ENCODE results near the gene CD34.
"Not testable (repeated sequence)": the region's sequence is repeated elsewhere in the genome, so short reads cannot be mapped to it uniquely, and the experiment has no call there.

The CD34 gene

DNA sequence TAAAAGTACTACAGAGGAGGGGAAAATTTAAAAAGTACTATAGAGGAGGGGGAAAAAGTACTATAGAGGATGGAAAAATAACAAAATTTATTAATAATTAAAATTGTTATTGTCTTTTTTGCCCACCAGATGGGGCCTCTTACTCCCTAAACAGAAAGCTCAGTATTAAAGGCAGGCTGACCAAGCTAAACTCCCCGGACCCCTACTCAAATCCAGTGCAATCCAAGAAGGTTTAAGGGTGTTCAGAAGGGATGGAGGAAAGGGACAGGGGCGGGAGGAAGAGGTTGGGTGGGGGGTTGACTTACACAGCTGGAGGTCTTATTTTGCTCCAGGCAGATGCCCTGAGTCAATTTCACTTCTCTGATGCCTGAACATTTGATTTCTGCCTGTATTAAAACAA is 13.7 kb downstream of the CD34 start:
- no peak for DNase-seq

DNA sequence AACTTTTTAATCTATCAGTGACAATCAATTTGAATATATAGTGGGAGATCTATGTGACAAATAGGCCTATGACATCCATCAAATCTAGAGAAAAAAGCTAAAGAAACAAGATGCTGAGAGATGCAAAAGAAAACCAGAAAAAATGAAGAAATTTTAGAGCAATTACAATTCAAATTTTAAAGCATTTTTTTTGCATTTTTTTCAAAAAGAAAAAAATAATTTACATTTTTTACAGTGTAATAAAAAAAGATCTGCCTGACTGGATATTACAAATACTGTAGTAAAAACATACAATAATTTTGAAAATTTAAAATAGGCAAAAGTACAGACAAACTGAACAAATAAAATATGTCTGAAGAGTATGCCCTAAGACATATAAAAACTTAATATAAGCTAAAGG is 14.4 kb downstream of the CD34 start:
- no peak for DNase-seq

DNA sequence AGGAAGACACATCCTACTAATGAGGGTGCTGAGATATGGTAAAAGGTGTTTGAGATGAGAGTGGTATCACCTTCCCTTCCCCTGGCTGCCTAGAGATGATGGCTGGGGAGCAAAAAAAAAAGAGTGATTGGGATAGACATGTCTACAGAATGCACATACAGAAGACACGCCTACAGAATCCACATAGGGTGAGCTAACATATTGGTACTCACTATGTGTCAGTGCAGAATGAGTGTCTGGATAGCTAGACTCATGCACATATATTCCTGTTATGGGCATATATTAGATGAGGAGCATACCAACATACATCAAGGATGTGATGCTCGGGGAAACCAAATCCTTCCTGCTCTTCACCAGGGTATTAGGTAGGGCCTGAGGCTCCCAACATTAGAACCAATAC is 16.2 kb downstream of the CD34 start:
- no peak for DNase-seq

DNA sequence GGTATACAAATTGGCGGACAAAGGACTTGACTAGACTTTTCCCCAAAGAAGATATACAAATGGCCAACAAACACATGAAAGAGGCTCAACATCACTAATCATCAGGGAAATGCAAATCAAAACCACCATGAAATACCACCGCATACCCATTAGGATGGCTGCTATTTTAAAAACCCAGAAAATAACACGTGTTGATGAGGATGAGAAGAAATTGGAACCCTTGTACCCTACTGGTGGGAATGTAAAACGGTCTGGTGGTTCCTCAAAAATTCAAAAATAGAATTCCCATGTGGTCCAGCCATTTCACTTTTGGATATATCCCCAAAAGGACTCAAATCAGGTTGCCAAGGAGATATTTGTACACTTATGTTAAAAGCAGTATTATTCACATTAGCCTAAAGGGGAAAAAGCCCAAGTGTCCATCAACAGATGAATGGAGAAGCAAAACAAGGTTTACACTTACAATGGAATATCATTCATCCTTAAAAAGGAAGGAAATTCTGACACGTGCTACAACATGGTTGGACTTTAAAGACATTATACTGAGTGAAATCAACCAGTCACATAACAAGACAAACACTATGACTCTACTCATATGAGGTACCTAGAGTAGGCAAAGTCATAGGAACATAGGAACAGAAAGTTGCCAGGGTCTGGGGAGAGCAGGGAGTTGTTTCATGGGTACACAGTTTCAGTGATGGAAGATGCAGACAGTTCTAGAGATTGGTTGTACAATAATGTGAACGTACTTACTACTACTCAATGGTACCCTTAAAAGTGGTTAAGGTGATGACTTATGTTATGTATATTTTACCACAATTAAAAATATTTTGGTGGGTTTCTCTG is 17.0 kb downstream of the CD34 start:
- no peak for DNase-seq

DNA sequence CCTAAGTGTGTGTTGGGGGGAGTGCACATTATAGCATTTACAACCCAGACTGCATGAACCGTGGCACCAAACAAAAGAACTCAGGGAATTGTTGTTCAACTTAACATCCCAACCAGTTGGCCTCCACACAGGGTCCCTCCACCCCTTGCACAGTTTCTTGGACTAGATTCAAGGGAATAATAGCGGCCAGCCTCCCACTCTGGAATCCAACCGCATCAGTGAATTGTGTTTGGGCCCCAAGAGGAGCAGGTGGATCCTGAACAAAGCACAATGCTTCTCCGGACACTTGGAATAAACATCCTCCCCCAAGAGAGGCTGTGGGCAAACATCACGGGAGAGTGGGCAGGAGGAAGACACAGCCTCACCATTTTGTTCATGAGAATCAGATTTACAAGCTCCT is 18.2 kb downstream of the CD34 start:
- DNase-seq, result no peak

DNA sequence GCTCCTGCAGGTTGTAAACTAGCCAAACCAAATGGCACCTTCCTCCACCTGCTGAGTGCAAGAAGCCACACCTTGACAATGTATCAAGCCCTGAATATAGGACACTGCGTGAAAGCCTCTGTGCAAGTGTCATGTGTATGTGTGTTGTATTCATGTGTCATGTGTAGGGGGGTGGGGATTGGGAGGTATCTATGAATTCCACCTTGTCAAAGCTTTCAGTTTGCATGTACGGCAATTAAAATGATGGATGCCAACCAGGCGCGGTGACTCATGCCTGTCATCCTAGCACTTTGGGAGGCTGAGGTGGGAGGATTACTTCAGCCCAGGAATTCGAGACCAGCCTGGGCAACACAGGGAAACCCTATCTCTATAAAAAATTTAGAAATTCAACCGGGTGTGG is 19.8 kb downstream of the CD34 start:
- no peak for DNase-seq

DNA sequence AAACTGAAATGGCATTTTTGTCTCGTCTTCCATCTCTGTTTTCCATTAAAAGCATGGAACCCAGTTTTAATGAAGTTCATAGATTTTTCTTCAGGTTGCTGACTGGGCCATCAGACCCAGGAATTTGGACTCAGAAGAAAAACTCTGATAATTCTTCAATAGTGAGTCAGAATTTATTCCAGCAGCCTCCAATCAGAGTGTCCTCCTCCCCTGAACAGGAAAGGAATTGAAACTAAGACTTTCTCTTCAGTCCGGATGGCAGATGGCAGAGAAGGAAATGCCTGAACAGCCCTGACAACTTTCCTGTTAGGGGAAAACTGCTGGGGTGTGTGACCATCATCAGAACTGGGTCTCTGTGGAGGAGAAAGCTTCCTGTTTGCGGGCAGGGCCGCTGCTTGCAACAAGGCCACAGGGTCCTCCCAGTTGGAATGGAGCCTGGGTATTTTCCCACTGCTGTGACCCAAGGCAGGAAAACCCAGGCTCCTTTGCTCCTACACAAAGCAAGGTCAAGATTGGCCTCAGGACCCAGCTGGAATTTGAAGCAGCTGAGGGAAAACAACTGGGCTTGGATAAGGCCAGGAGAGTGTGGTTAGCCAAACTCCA is 20.7 kb downstream of the CD34 start:
- DNase-seq, result peak; percentile 83

DNA sequence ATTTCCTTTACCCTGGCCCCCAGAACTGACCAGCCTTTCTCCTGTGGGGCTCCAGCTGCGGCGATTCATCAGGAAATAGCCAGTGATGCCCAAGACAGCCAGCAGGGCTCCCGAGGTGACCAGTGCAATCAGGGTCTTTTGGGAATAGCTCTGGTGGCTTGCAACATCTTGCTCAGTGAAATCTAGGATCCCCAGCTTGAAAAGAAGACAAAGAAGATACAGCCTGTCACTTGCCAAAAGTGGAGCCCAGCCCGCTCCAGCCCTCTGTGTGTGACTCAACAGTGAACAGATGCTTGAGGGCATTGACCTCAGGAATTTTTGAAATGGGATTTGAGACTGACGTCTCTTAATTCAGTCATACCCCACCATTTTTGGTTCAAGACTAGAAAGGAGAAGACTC is 22.3 kb downstream of the CD34 start:
- DNase-seq, result no peak

DNA sequence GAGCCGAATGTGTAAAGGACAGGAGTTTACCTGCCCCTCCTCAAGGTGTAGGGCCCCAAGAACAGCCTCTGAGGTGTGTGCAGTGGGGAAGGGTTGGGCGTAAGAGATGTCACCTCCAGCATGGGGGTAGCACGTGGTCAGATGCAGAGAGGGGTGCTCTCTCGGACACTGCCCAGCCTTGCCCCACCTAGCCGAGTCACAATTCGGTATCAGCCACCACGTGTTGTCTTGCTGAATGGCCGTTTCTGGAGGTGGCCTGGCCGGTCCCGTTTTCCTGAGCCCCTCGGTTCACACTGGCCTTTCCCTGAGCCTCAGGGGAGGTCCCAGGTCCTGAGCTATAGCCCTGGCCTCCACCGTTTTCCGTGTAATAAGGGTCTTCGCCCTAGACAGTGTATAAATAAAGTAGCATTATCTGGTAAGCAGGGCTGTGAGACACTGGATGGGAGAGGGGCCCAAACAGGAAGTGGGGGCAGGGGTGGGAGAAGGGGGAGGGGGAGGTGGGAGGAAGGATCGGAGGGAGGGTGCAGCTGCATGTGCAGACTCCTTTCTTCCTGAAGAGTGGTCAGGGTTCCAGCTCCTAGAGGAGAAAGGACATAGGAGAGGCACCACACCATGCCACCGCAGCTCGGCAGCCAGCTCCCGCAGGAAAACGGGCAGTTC is 23.3 kb downstream of the CD34 start:
- no peak for DNase-seq

DNA sequence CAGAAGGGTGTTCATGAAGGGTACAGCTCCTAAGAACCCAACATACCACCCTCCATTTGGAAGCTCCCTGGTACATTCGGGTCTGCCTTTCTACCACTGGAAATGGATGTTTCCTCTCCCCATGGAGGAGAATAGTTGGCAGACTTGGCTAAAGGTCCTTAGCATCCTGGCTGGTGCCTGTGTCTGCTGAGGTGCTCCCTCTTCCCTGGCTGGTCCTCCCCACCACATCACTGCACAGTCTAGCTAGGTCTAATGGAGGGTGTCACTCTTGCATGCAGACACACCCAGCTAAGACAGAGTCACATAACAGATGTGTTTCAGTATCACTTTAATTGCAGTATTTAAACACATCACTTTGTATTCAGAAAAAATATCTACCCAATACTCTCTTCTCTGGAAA is 24.7 kb downstream of the CD34 start:
- DNase-seq, result no peak

DNA sequence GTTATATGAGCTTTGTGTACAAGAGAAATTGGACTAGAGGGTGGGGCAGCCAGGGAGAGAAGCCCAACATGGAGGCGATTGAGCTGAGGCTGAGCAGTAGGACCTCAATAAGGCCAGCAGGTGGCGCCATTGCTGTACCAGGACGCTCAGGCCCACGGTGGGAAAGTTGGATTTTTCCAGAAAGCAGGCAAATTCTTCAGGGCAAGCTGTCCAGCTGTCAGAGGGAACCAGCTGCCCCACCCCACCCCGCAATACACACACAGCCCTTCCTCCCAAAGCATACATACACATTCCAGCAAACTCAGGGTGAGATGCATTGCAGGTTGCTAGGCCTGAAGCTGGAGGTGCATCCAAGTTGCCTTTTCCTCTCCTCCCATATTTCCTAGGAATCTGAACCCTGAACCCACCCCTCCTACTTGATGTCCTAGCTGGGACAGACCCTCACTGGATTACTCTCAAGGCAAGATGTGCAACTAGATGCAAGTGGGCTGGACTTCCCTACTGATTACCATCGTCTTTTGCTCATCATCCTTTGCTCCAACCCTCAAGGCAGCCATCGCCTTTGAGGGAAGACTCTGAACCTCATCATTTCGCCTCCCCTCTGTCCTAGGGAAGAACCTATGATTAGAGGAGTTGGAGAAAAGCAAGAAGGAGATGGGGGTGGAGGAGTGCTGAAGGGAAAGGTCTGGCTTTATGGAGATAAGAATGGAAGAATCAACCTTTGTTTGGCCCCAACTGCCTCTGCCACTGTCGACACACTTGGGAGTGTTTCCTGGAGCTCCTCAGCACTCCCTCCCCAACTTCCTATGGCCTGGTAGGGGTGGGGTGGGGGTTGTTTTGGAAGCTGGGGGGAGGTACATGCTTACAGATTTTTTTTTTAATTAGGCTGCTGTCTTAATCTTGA is 25.5 kb downstream of the CD34 start:
- DNase-seq, result peak; percentile 89

DNA sequence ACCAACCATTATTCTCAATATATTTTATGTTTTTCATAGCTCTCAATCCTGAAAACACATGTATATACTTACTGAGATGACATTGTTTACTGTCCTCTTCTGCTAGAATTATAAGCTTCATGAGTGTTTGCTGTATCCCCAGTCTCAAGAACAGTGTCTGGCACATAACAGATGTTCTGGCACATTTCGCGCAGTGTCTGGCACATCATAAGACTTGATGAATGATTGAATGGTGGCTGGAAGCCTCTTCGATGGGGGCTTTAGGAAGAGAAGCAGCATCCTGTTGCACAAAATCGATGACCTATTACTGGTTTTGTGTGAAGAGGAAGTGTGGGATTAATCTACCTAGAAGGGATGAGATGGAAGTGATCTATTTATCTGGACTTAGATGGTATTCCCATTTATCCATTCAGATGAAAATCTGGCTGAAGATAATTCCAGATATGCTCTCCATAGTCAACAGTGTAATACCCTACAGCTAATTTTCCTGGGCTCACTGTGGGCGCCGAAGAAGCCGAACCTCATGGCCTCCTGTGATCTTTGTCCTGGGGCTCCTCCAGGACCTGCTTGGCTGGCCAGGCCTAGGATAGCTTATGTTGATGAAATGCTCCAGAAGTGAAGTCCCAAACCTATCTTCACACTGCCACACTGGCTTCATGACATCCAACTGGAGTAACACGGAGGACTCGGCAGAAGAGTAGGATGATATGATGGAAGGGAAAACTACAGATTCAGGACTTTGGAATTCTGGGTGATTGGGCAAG is 26.5 kb downstream of the CD34 start:
- no peak for DNase-seq

DNA sequence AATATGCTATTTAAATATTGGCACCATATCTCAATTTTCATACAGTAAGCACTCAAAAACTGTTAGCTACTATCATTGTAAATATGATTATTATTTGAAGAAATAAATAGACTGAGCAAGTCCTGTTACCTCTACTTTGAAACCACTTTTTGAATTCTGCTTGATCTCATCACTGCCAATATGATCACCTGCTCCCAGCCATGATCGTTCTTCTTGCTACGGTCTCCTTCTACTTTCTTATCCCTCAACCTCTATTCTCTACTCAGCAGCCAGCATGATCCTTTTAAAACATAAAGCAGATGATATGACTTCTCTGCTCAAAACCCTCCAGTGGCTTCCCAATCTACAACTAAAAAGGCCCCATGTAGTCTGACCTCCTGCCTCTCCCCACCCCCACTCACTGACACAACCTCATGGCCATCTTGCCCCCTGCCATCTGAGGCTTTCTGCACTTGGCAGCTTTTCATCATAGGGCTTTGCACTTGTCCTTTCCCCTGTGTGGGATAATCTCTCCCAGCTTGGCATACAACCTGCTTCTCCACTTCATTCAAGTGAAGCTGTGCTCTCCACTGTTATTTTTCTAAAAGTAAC is 27.2 kb downstream of the CD34 start:
- DNase-seq, result no peak

DNA sequence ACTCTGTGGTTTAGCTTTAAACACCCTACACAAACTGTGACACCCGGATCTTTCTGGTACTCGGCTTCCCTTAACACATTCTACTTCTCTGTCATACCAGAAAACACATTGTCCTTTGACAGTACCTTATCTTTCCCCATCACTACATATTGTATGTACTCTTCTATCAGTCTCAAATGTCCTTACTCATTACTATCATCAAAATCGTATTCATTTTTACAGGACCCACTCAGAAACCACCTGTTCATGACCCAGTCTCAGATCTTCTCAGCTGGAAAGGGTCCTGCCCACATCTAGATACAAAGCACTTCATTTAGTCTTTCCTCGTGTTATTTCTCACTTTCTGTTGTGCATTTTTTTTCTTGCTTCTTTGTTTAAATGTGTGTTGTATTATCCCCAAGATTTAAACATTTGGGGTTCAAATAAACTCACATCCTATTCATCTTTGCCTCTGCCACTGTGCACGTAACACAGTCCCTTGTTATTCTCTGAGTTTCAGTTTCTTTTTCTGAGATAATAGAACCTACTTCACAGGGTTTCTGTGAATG is 27.7 kb downstream of the CD34 start:
- no peak for DNase-seq

DNA sequence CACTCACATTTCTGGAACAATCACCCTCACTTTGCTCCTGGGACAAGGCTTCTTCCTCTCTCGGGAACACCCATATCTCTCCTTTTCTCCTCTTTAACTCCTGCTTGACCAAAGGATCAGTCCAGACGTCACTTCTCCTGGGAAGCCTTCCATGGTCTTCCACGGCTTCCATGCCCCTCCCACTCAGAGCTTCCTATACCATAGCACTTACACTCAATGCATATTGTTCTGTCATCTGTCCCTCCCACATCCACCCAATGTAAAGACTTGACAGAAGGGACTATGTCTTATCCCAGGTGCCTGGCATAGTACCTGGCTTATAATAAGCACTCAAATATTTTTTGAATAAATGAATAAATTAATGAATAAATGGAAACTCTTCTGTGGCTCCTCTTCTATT is 28.2 kb downstream of the CD34 start:
- DNase-seq, result no peak

DNA sequence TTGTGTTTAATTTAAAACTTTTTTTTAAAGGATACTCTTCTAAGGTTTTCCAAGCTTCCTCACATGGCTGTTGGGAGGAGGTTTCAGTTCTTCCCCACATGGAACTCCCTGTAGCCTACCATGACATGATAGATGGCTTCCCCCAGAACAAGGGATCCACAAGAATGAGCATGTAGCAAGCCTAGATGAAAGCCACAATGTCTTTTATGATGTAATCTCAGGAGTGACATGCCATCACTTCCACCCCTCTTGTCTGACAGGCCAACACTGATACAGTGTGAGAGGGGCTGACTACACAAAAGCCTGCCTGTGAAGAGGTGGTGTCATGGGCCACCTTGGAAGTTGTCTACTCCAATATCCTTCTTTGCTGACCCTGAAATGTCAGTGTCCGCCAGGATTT is 32.0 kb downstream of the CD34 start:
- DNase-seq, result no peak

DNA sequence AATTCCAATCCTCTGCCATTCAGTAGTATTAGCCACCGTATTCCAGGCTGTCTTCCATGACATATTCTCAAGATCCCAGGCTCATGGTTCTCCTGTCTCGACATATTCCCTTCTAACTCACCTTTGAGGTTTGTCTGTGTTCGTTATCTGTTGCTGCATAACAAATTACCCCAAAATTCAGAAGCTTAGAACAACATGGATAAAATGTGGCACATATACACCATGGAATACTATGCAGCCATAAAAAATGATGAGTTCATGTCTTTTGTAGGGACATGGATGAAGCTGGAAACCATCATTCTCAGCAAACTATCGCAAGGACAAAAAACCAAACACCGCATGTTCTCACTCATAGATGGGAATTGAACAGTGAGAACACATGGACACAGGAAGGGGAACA is 33.0 kb downstream of the CD34 start:
- DNase-seq, result not testable (repeated sequence)

DNA sequence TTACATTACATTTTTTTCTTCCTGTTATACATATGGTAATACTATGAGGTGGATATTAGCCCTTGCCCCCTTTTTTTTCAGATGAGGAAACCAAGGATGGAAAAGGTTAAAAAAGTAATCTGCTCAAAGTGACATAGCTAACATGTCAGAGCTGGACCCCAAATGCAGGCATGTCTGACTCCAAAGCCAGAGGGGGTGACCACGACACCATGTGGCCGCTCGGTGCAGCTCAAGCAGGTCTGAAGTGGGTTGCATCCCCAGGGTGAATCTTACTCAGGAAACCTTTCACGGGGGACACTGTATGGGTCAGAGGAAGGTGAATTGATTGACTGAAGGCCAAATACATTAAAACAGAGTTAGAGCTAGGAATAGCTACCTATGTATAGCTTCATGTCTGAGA is 34.8 kb downstream of the CD34 start:
- no peak for DNase-seq

DNA sequence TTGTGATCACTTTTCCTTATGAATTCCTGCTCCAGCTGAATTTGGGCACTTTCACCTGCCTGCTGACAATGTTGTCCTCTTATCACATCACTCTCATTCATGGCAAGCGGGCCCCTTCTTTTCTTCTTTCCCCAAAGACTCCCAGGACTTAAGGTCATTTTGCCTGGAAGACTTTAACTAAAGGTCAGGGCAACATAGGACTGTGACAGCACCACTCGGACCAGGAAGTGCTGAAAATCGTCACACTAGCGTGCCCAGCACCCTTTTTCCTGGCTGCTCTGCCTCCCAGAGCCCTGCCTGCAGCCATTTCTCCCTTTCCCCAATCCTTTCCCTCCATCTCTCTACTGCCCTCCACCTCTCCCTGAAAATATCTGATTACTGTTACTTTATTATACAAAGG is 35.4 kb downstream of the CD34 start:
- DNase-seq, result no peak

DNA sequence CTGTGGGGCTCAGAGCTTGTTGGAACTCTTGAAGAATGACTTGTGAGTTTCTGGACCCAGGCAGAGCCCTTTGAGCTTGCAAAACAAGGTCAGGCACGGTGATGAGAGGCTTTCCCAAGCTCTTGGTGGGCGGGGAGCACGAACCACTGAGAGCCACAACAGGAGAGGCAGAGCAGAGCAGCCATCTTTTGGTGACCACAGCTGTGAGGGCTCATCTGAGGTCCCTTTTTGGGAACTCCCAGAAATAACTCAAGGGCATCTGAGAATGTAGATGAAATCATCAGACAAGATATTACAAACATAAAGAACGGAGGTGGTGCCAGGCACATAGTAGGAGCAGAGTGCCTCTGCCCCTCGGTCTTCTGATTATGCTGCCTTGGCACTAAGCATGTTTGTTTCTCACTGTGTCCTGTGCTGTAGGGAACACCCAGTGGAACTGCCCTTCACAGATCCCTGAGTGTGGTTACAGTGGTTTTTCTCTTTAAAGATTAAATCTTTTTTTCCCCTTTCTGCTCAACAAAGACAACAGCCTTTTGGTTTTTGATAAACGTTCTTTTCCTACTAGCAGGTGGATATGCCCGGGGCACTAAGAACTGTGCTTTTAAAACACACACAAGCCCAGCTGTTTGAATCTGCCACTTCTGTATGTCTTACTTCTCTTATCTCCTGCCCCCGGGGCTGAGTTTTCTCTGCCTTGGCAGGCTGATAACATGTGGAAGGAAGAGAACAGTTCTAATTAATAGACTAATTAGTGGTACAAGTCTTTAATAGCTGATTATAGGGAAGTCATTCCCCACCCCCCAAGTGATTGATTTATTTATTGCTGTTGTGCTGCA is 37.7 kb downstream of the CD34 start:
- no peak for DNase-seq

DNA sequence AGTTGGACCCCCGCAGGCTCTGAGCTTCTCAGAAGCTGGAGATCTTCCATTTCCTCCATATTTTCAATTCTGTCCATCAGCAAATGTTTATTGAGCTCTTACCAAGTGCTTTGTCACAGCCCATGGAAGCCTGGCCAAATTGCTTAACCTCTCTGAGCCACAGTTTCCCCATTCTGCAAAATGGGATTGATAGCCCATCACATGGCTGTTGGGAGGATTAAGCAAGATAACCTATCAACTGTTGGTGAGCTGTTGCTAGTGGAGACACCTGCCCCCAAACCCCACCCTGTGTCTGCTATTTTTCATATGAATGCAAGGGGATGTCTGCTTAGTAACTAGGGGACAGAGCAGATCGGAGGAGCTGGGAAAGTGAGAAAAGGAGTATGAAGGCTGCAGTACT is 38.3 kb downstream of the CD34 start:
- no peak for DNase-seq

Measured in left hindlimb (tissue), 1 donor.